Kidney (tissue), 14 donors: ENCODE data around the gene USP14. TPM values are rescaled to one million over a fixed set of nuclear protein-coding genes. Genes with fewer than 3 reads are reported as not detected.

Experiments used
- DNase-seq, 5 donors: peaks; one replicate each; pipeline ENCODE4 v3.0.0-alpha.2; 2013 to 2020
- FAIRE-seq: peaks from 2 replicates; lab custom pipeline; 2012; peaks lifted over from hg19 to GRCh38; lab: Jason Lieb, UNC
- H3K27ac ChIP-seq, 2 donors: one replicate each; pipeline ENCODE4 v1.7.0; 2013; ENCODE audit warnings: low read depth in 2 of 2, low read length in 2 of 2, inconsistent platforms in 1 of 2
- H3K27me3 ChIP-seq: one replicate; pipeline ENCODE4 v1.7.1; 2013; ENCODE audit warnings: low read length, inconsistent platforms; ENCODE audit not compliant: control insufficient read depth, insufficient read depth
- H3K36me3 ChIP-seq, 3 donors: one replicate each; pipeline versions ENCODE4 v1.7.0 to v1.7.1; 2013; ENCODE audit warnings: low read length in 3 of 3, control low read depth in 1 of 3, inconsistent platforms in 1 of 3; ENCODE audit not compliant: insufficient read depth in 3 of 3, control insufficient read depth in 2 of 3
- H3K4me1 ChIP-seq, 3 donors: one replicate each; pipeline versions ENCODE4 v1.7.0 to v1.7.1; 2013; ENCODE audit warnings: low read length in 3 of 3, inconsistent platforms in 1 of 3, low read depth in 1 of 3; ENCODE audit not compliant: control insufficient read depth in 2 of 3, insufficient read depth in 2 of 3
- H3K4me3 ChIP-seq, 3 donors: one replicate each; pipeline versions ENCODE4 v1.7.0 to v1.8.1; 2013; ENCODE audit warnings: low read length in 3 of 3, control low read depth in 1 of 3, inconsistent platforms in 1 of 3
- H3K9ac ChIP-seq, 3 donors: one replicate each; pipeline versions ENCODE4 v1.7.0 to v1.7.1; 2013; ENCODE audit warnings: low read length in 3 of 3, control low read depth in 1 of 3, inconsistent platforms in 1 of 3
- H3K9me3 ChIP-seq, 3 donors: one replicate each; pipeline versions ENCODE4 v1.7.0 to v1.7.1; 2013; ENCODE audit warnings: low read length in 3 of 3, control low read depth in 1 of 3, inconsistent platforms in 1 of 3; ENCODE audit not compliant: control insufficient read depth in 2 of 3, insufficient read depth in 1 of 3
- CTCF ChIP-seq: IDR thresholded peaks from 3 replicates; pipeline ENCODE4 v1.5.1; 2012; ENCODE audit warnings: mild to moderate bottlenecking, moderate library complexity, borderline replicate concordance; ENCODE audit not compliant: insufficient read depth; ENCODE audit errors: extremely low read depth
- intact Hi-C: fragments of 100-400 bp; cut with DNase I; formaldehyde crosslinking; loops from one replicate; pipeline ENCODE4 v1.11.1; 2022
- polyA plus RNA-seq: library from polyadenylated mRNA; stranded (reverse); fragments of 350-450 nt; fragmentation: Illumina TruSeq; extraction: RNeasy Lipid Tissue Mini Kit (QIAGEN cat#74804); gene quantifications from one replicate; pipeline ENCODE4 v1.2.3, GENCODE V29; 2014; ENCODE audit warnings: low read depth, low replicate concordance; ENCODE audit not compliant: insufficient read depth
- total RNA-seq: library from RNA; stranded (reverse); fragmentation: NEBNext Ultra II Directional; extraction: Animal tissue kit (Norgen Biotek cat#: 25700); gene quantifications from one replicate; pipeline ENCODE4 v1.2.1, GENCODE V29; 2021
- donor health status: control.
- donor health status: control.
- donor health status: control.
- donor health status: control.
- donor health status: control.
- donor health status: DM: yes; HTN: yes; CAD: no.
- donor health status: Normal renal cell carcinoma (clear cell type).

Gene USP14
- total and polyA plus RNA-seq, 2 donors from 2014 or later, result 27.1 to 41.9 TPM

GRCh38 chr18:251572-251971, 93.2 kb downstream of the USP14 start:
- FAIRE-seq (no peak), DNase-seq (no peak)
- H3K9me3 ChIP-seq, result no peaks in the 10 kb centered on the region
- no peak overlapping the region for H3K4me3 ChIP-seq
- H3K4me1 ChIP-seq, result no peaks in the 10 kb centered on the region
- no peak overlapping the region for H3K9ac ChIP-seq
- intact Hi-C loops, result no loop called here
- no peak overlapping the region for H3K27ac ChIP-seq
- peaks cover 18 to 55% (median 29%) of the 10 kb centered on the region in 3 donors for H3K36me3 ChIP-seq
- TF ChIP-seq CTCF, result no peak
- H3K27me3 ChIP-seq, result no peaks in the 10 kb centered on the region

GRCh38 chr18:253121-253520, 94.8 kb downstream of the USP14 start:
- FAIRE-seq (no peak), DNase-seq (no peak)
- Histone ChIP-seq H3K9me3 (no peaks in the 10 kb centered on the region), H3K36me3 (peaks cover 21 to 61% (median 28%) of the 10 kb centered on the region in 3 donors), H3K4me1 (no peaks in the 10 kb centered on the region), H3K27ac (no peak overlapping the region), H3K9ac (no peak overlapping the region), H3K27me3 (no peaks in the 10 kb centered on the region), H3K4me3 (no peak overlapping the region)
- no peak for TF ChIP-seq CTCF
- intact Hi-C loops, result no loop called here

GRCh38 chr18:255171-255570, 96.8 kb downstream of the USP14 start:
- Histone ChIP-seq H3K9ac (no peak overlapping the region), H3K4me1 (no peaks in the 10 kb centered on the region), H3K4me3 (no peak overlapping the region), H3K36me3 (peaks cover 19 to 67% (median 30%) of the 10 kb centered on the region in 3 donors), H3K27ac (no peak overlapping the region), H3K9me3 (no peaks in the 10 kb centered on the region), H3K27me3 (no peaks in the 10 kb centered on the region)
- TF ChIP-seq CTCF, result no peak
- intact Hi-C loops, result no loop called here
- no peak for FAIRE-seq
- DNase-seq, result no peak

GRCh38 chr18:260547-260946, 102.2 kb downstream of the USP14 start:
- Histone ChIP-seq H3K4me1 (no peaks in the 10 kb centered on the region), H3K9ac (no peak overlapping the region), H3K9me3 (no peaks in the 10 kb centered on the region), H3K27me3 (no peaks in the 10 kb centered on the region), H3K36me3 (peaks cover 19 to 55% (median 32%) of the 10 kb centered on the region in 3 donors), H3K27ac (no peak overlapping the region), H3K4me3 (no peak overlapping the region)
- DNase-seq (no peak), FAIRE-seq (no peak)
- intact Hi-C loops, result no loop called here
- TF ChIP-seq CTCF, result no peak
